Breast epithelium (tissue), 4 donors: Measurements from ENCODE around the gene PIGH. TPM values are rescaled to one million over a fixed set of nuclear protein-coding genes. Genes with fewer than 3 reads are reported as not detected.
"Not testable (repeated sequence)": the region's sequence is repeated elsewhere in the genome, so short reads cannot be mapped to it uniquely, and the experiment has no call there.

Experiments
- DNase-seq, 2 donors: peaks; one replicate each; pipeline ENCODE4 v3.0.0-alpha.2; 2019; ENCODE audit warnings: low spot score in 2 of 2
- H3K27ac ChIP-seq, 2 donors: fragments of 200-600 bp; sonication (generic) in 1 of 2; one replicate each; pipeline ENCODE4 v1.5.1; 2016 to 2019; ENCODE audit warnings: mild to moderate bottlenecking in 1 of 2
- H3K27me3 ChIP-seq, 2 donors: fragments of 200-600 bp; sonication (generic) in 1 of 2; one replicate each; pipeline versions ENCODE4 v1.5.1 to v1.6.0; 2017 to 2019; ENCODE audit warnings: control low read depth in 1 of 2, mild to moderate bottlenecking in 1 of 2
- H3K36me3 ChIP-seq: fragments of 200-600 bp; one replicate; pipeline ENCODE4 v1.5.1; 2019
- H3K4me1 ChIP-seq, 2 donors: fragments of 200-600 bp; sonication (generic); one replicate each; pipeline ENCODE4 v1.5.1; 2016 to 2019; ENCODE audit warnings: control low read depth in 1 of 2
- H3K4me3 ChIP-seq, 3 donors: fragments of 200-600 bp; sonication (generic); 1 replicate in 2 of 3; 2 replicates in 1 of 3; pipeline ENCODE4 v1.5.1; 2016 to 2019; ENCODE audit warnings: mild to moderate bottlenecking in 3 of 3, moderate library complexity in 2 of 3
- H3K9me3 ChIP-seq, 2 donors: fragments of 200-600 bp; sonication (generic) in 1 of 2; one replicate each; pipeline ENCODE4 v1.5.1; 2016 to 2019; ENCODE audit warnings: control low read depth in 1 of 2
- CTCF ChIP-seq, 3 donors: fragments of 450-650 bp; IDR thresholded peaks; one replicate each; pipeline ENCODE4 v1.5.1; 2016 to 2017; ENCODE audit warnings: antibody characterized with exemption in 3 of 3, mild to moderate bottlenecking in 3 of 3, moderate library complexity in 3 of 3
- POLR2A ChIP-seq: fragments of 450-650 bp; IDR thresholded peaks from one replicate; pipeline ENCODE4 v1.6.1; 2016; ENCODE audit warnings: antibody characterized with exemption, mild to moderate bottlenecking, moderate library complexity
- POLR2AphosphoS5 ChIP-seq, 3 donors: sonication (generic); formaldehyde crosslinking; IDR thresholded peaks; one replicate each; pipeline ENCODE4 v1.6.1; 2017; ENCODE audit warnings: antibody characterized with exemption in 3 of 3
- intact Hi-C: fragments of 100-400 bp; cut with DNase I; formaldehyde crosslinking; loops from one replicate; pipeline ENCODE4 v1.15.1; 2023; ENCODE audit warnings: low total_unique reads
- total RNA-seq, 3 donors: library from RNA; depleted of rRNA; stranded (reverse); fragments of >200 nt; gene quantifications; one replicate each; pipeline ENCODE4 v1.1.0, GENCODE V29; 2016

Gene PIGH
- total RNA-seq, 3 donors from 2014 or later: 32.8 to 37.6 (median 33.8) TPM

- intact Hi-C loops: no loop called here
- Histone ChIP-seq H3K9me3 (no peaks in the 10 kb centered on the region), H3K36me3 (no peaks in the 10 kb centered on the region), H3K27ac (no peak overlapping the region), H3K4me1 (no peaks in the 10 kb centered on the region), H3K4me3 (no peak overlapping the region), H3K27me3 (no peaks in the 10 kb centered on the region)
- DNase-seq: no peak
- TF ChIP-seq CTCF (IDR thresholded peaks at IDR 0.05): no peak
- no peak for TF ChIP-seq POLR2AphosphoS5 (IDR thresholded peaks at IDR 0.05)
- TF ChIP-seq POLR2A: no peak
Observed at GRCh38 chr14:67607646-67608045, 7.6 kb upstream of the PIGH start.

DNA sequence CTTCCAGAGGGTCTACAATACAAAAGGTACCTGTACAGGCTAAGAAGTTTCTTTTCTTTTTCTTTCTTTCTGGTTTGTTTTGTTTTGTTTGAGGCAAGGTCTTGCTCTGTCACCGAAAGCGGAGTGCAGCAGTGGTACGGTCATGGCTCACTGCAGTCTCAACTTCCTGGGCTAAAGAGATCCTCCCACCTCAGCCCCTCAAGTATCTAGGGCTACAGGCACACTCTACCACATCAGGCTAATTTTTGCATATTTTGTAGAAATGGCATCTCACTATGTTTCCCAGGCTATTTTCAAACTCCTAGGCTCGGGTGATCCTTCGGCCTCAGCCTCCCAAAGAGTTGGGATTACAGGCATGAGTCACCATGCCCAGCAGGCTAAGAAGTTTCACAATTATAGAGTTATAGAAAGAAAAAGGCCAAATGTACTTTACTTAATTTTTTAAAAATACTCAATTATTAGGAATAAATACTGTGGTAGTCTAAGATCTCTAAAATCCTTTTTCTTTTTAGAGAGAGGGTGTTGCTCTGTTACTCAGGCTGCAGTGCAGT, 3.0 kb upstream of the PIGH start:
- no peak for DNase-seq
- intact Hi-C loops: no loop called here

DNA sequence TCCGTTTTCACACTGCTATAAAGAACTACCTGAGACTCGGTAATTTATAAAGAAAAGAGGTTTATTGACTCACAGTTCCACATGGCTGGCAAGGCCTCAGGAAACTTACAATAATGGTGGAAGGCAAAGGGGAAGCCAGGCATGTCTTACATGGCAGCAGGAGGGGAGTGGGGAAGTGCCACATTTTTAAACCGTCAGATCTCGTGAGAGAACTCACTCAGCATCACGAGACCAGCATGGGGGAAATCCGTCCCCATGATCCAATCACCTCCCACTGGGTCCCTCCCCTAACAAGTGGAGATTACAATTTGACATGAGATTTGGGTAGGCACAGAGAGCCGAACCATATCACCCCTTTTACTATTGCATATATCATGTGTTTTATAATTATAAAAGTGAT, 2.0 kb upstream of the PIGH start:
- H3K36me3 ChIP-seq: no peaks in the 10 kb centered on the region
- no peak overlapping the region for H3K27ac ChIP-seq
- TF ChIP-seq CTCF (IDR thresholded peaks at IDR 0.05): no peak
- TF ChIP-seq POLR2AphosphoS5 (IDR thresholded peaks at IDR 0.05): no peak
- TF ChIP-seq POLR2A: no peak
- no peaks in the 10 kb centered on the region for H3K4me1 ChIP-seq
- no peak for DNase-seq
- intact Hi-C loops: no loop called here
- no peaks in the 10 kb centered on the region for H3K9me3 ChIP-seq
- no peak overlapping the region for H3K4me3 ChIP-seq
- H3K27me3 ChIP-seq: no peaks in the 10 kb centered on the region

More for the DNA sequence above, 3.0 kb upstream of the PIGH start:
- no peaks in the 10 kb centered on the region for H3K4me1 ChIP-seq
- no peak overlapping the region for H3K4me3 ChIP-seq
- H3K9me3 ChIP-seq: no peaks in the 10 kb centered on the region
- H3K27ac ChIP-seq: no peak overlapping the region
- no peaks in the 10 kb centered on the region for H3K27me3 ChIP-seq
- H3K36me3 ChIP-seq: no peaks in the 10 kb centered on the region
- TF ChIP-seq POLR2A (no peak), POLR2AphosphoS5 (IDR thresholded peaks at IDR 0.05) (no peak), CTCF (IDR thresholded peaks at IDR 0.05) (no peak)

DNA sequence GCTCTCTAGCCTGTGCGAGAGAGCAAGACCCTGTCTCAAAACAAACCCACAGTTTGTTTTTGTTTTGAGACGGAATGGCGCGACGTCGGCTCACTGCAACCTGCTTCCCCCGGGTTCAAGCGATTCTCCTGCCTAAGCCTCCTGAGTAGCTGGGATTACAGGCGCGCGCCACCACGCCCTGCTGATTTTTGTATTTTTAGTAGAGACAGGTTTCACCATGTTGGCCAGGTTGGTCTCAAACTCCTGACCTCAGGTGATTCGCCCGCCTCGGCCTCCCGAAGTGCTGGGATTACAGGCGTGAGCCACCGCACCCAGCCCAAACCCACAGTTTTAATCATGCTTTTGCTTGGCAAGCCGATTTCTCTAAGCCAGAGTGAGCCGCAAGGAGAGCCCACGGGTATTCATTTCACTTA, 500 bp upstream of the PIGH start:
- H3K27me3 ChIP-seq, H3K36me3 ChIP-seq, H3K4me1 ChIP-seq, DNase-seq, H3K9me3 ChIP-seq, intact Hi-C loops: not testable (repeated sequence)
- H3K4me3 ChIP-seq: peak overlapping the region; percentile 71 to 96 (median 94)
- H3K27ac ChIP-seq: peak overlapping the region; percentile 91 to 97

DNA sequence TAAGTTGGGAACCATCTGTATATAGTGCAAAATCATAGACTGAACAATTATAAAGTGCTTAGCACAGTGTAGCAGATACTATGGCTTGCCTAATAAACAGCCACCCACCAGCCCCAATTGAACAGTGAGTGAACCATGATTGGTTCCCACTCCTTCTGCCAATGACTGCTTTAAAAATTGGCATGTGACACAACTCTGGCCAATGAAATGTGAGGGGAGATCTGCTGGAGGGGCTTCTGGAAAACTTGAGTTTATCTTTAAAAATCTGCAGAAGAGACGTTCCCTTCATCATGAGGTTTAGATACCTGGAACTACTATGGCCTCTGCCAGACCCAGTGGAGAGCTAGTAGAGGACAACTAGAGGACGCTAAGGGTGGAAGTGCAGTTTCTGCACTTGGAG, 4.7 kb downstream of the PIGH start:
- no peaks in the 10 kb centered on the region for H3K36me3 ChIP-seq
- intact Hi-C loops: no loop called here
- no peaks in the 10 kb centered on the region for H3K4me1 ChIP-seq
- no peak overlapping the region for H3K4me3 ChIP-seq
- H3K9me3 ChIP-seq: no peaks in the 10 kb centered on the region
- no peak overlapping the region for H3K27ac ChIP-seq
- H3K27me3 ChIP-seq: no peaks in the 10 kb centered on the region
- DNase-seq: no peak
- TF ChIP-seq POLR2AphosphoS5 (IDR thresholded peaks at IDR 0.05) (no peak), CTCF (IDR thresholded peaks at IDR 0.05) (no peak), POLR2A (no peak)

GRCh38 chr14:67593650-67594049, 6.4 kb downstream of the PIGH start:
- H3K36me3 ChIP-seq, H3K27ac ChIP-seq, H3K4me1 ChIP-seq, intact Hi-C loops, DNase-seq, H3K27me3 ChIP-seq, H3K9me3 ChIP-seq, H3K4me3 ChIP-seq: not testable (repeated sequence)
